GM10248 (cell line): ENCODE measurements around the gene MYBPC2.

Experiments used
- CTCF ChIA-PET: fragments of 300-600 bp; sonication (Branson Sonifier 250); formaldehyde crosslinking; extraction: SDS; loops from one replicate; lab custom pipeline; 2021; ENCODE audit warnings: antibody characterized with exemption; lab: Yijun Ruan, JAX
- POLR2A ChIA-PET: fragments of 350-650 bp; sonication (Branson Sonifier 250); formaldehyde crosslinking; extraction: SDS; loops from one replicate; lab custom pipeline; 2020; ENCODE audit warnings: antibody characterized with exemption; lab: Yijun Ruan, JAX
- DNase-seq: peaks from one replicate; pipeline ENCODE4 v3.0.0; 2012; ENCODE audit errors: extremely low spot score
- CTCF ChIP-seq: IDR thresholded peaks from 2 replicates; pipeline ENCODE4 v1.5.1; 2012; ENCODE audit warnings: mild to moderate bottlenecking, low read depth; ENCODE audit errors: extremely low read depth, missing control alignments, control extremely low read depth

MYBPC2 gene

GRCh38 chr19:50510121-50510670 lies 77.5 kb downstream of the MYBPC2 start:
- POLR2A ChIA-PET = no interaction called here
- TF ChIP-seq CTCF = no peak
- CTCF ChIA-PET = interaction anchor here (1.2 kb wide), 2 partner anchors 47 to 153 kb away, joined by 4 to 5 read pairs; no protein-coding TSS in a partner anchor
- no peak for DNase-seq

- CTCF ChIA-PET = interaction anchor here (0.6 to 1.7 kb wide), 6 partner anchors 45 to 411 kb away, joined by 3 to 5 read pairs (median 4); no protein-coding TSS in a partner anchor
- TF ChIP-seq CTCF = no peak
- POLR2A ChIA-PET = interaction anchor here (0.6 kb wide), 1 partner anchor 10 kb away, joined by 3 read pairs; no protein-coding TSS in a partner anchor
- DNase-seq = no peak
Observed at GRCh38 chr19:50510700-50511068, 78.0 kb downstream of the MYBPC2 start.

GRCh38 chr19:50511069-50511822 lies 78.6 kb downstream of the MYBPC2 start, which contains the start of gene JOSD2:
JOSD2 (minus strand) TSS chr19:50511191; CDS start chr19:50510431, 760 bp downstream.
- POLR2A ChIA-PET = interaction anchor here (0.6 to 0.7 kb wide), 2 partner anchors 10 to 48 kb away, joined by 3 to 8 read pairs; no protein-coding TSS in a partner anchor

GRCh38 chr19:50512112-50512998 lies 79.7 kb downstream of the MYBPC2 start:
- ChIA-PET POLR2A (no interaction called here), CTCF (interaction anchor here (1.1 to 1.7 kb wide), 4 partner anchors 24 to 155 kb away, joined by 3 to 4 read pairs (median 3); no protein-coding TSS in a partner anchor)
- TF ChIP-seq CTCF = no peak
- DNase-seq = no peak

More at GRCh38 chr19:50511069-50511822, 78.6 kb downstream of the MYBPC2 start, which contains the start of gene JOSD2:
- DNase-seq = peak; percentile 99
- TF ChIP-seq CTCF = no peak
- CTCF ChIA-PET = interaction anchor here (0.6 to 1.7 kb wide), 7 partner anchors 26 to 411 kb away, joined by 3 to 4 read pairs (median 3); no protein-coding TSS in a partner anchor

GRCh38 chr19:50512999-50513745 lies 80.5 kb downstream of the MYBPC2 start:
- ChIA-PET POLR2A (no interaction called here), CTCF (no interaction called here)
- TF ChIP-seq CTCF = no peak
- DNase-seq = no peak
